HL-60/S4 treated with phorbol 12-myristate 13-acetate at 8.2 ng/mL for 4 days and 3 days (cell line): ENCODE results near the gene GALNT13.
"Not testable (repeated sequence)": the region's sequence is repeated elsewhere in the genome, so short reads cannot be mapped to it uniquely, and the experiment has no call there.

Experiments
- in situ Hi-C: fragments of 300-500 bp; cut with MboI; formaldehyde crosslinking; loops from 2 replicates; pipeline ENCODE4 v1.15.0; 2022; ENCODE audit warnings: low sequenced_read_pairs

GALNT13 gene

GRCh38 chr2:154462634-154463033 lies 590.9 kb downstream of the GALNT13 start:
- in situ Hi-C loops = no loop called here

DNA sequence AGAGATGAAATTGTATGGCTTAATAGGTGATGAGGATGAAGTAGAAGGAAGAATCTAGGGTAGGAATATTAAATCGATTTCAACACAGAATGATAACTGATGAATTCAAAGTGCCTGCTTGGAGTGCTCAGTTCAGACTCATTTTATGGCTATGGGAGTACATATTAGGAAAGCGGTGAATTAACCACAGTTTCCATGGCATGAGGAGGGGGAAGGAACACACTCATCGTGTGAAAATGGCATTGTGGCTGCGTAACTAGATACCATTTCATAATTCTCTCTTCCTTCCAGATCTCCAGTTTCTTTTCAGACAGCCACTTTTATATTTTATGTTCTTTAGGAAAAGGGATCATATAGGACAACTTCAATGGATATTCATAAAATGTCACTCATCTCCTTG lies 594.5 kb downstream of the GALNT13 start:
- in situ Hi-C loops = no loop called here

DNA sequence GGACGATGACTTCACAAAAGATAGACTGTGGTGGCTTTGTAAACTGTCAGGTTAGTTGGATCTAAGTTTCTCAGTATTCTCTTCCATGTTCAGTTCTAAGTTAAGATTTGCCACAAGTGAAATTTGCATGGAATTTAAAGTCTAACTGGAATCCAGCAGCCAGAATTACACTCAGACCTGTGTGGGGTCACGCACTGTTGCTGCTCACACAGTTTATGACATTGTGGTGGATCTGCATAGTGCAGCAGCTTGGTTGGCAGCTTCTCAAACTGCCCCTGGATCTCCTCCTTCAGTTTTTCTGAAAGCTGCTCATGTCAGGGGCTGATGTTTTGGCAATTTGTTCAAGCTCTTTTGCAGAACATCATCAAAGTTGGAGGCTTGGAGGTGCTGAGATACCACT lies 598.7 kb downstream of the GALNT13 start:
- in situ Hi-C loops = no loop called here

GRCh38 chr2:154471492-154471891 lies 599.8 kb downstream of the GALNT13 start:
- in situ Hi-C loops = not testable (repeated sequence)

- in situ Hi-C loops = no loop called here
Measured at GRCh38 chr2:154477319-154477718, 605.6 kb downstream of the GALNT13 start.

DNA sequence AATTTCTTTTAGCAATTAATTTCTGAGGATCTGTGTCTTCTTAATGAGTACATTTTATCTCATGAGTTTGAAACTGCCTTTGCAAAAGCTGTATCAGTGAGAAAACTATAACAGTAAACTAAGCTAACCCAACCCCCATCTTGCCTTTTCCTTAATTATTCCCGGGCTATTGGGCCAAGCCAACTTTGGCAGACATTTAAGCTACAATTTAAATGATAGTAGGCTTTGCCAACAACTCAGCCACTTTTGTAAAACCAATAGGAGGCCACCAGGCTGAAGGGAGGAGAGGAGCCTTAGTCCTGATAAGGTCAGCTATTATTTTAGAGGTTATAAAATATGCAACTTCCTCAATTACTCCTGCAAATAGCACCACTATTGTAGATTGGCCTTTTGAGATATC lies 608.8 kb downstream of the GALNT13 start:
- in situ Hi-C loops = no loop called here

- in situ Hi-C loops = no loop called here
Measured at GRCh38 chr2:154481336-154481735, 609.6 kb downstream of the GALNT13 start.

DNA sequence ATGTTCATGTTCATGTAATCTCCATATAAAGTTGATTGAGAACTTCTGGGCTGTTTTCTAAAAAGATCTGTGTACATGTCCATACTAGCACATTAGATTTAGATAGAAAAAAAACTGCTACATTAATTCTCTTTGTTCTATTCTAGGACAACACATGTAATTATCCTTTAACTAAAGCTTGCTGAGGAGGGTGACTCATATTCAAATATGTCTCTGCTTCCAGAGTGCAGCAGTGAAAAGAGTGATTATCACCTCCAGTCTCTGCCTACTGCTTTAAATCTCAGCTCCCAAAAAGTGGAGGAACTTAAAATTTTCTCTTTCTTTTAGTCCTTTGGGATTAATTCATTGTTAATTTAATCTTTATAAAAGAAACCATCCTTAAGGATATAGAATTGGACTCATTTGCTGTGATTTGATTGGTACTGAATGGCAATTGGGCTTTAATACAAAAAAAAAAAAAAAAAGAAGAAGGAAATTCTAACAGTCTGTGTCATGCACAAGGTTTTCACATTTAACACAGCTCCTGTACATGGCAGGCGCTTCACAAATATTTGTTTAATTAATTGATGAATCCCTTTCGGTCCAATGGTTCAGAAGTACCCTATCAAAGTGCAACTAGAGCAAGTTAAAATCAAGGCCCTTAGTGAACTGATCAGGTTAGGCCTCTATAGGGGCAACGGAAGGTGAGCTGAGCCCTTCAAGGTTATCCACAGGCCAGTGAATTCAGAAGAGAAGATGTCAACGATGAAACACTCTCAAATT lies 612.8 kb downstream of the GALNT13 start:
- in situ Hi-C loops = no loop called here

GRCh38 chr2:154488801-154489200 lies 617.1 kb downstream of the GALNT13 start:
- in situ Hi-C loops = no loop called here

- in situ Hi-C loops = no loop called here
Measured at GRCh38 chr2:154489266-154489858, 617.6 kb downstream of the GALNT13 start.

- in situ Hi-C loops = no loop called here
Measured at GRCh38 chr2:154490530-154490929, 618.8 kb downstream of the GALNT13 start.

DNA sequence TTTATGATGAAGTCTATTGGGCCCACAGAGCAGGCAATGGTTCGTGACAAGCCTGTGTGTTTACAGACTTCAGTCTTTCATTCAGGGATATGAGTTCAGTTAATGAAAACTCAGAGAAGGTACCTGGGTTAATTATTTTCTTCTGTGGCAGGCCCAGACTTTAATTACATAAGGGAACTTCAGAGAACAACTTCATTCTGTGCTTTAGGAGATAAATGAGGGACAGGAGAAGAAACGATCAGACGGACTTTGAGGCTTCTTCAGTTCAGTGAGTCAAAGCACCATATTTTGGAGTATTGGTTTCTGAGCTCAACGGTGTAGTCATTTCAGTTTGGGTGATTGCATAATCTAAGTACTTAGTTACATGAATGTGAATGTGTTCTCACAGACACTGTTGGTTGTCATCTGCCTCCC lies 623.7 kb downstream of the GALNT13 start:
- in situ Hi-C loops = no loop called here

GRCh38 chr2:154497019-154497418 lies 625.3 kb downstream of the GALNT13 start:
- in situ Hi-C loops = no loop called here
